ENCODE results near the gene SERPINA1.

DNA sequence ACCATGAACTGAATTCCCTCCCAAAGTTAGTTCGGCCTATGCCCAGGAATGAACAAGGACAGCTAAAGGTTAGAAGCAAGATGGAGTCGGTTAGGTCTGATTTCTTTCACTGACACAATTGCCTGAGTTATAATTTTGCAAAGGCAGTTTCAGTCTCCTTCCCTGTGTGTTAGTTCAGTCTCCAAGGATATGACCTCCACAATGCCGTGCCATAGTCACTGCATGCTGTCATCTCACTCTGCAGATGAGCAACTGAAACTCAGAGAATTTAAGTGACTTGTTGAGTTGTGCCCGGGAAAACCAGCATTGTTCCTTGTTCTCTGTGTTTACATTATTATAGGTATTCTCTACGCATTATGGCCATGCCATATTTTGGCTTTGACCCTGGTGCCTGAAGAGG is 10.1 kb upstream of the SERPINA1 start:
- TF ChIP-seq POLR2AphosphoS5 (IDR thresholded peaks at IDR 0.05; ENCODE audit: low read depth, low read length) (no peak), POLR2A (IDR thresholded peaks at IDR 0.05; ENCODE audit: low read depth, low read length) (no peak), TAF1 (IDR thresholded peaks at IDR 0.05; ENCODE audit: borderline replicate concordance, low read depth, low read length) (no peak)
